Measurements from ENCODE around the gene TBC1D22A.

The TBC1D22A gene

GRCh38 chr22:46941968-46942798 is 179.7 kb downstream of the TBC1D22A start:
- DNase-seq: no peak

- no peak for DNase-seq
These were observed 180.6 kb downstream of the TBC1D22A start for GRCh38 chr22:46942799-46943785.

- no peak for DNase-seq
These were observed 183.0 kb downstream of the TBC1D22A start for GRCh38 chr22:46945481-46945880.

GRCh38 chr22:46946383-46946962 is 184.0 kb downstream of the TBC1D22A start:
- no peak for DNase-seq

GRCh38 chr22:46947516-46948257 is 185.2 kb downstream of the TBC1D22A start:
- no peak for DNase-seq

GRCh38 chr22:46948411-46949144 is 186.1 kb downstream of the TBC1D22A start:
- DNase-seq: no peak

- DNase-seq: no peak
These were observed 188.9 kb downstream of the TBC1D22A start for GRCh38 chr22:46951350-46951749.

GRCh38 chr22:46951973-46952372 is 189.5 kb downstream of the TBC1D22A start:
- DNase-seq: no peak

GRCh38 chr22:46953968-46954765 is 191.7 kb downstream of the TBC1D22A start:
- no peak for DNase-seq

GRCh38 chr22:46954781-46955180 is 192.3 kb downstream of the TBC1D22A start:
- no peak for DNase-seq

- DNase-seq: no peak
These were observed 194.2 kb downstream of the TBC1D22A start for GRCh38 chr22:46956498-46957215.

- DNase-seq: no peak
These were observed 195.1 kb downstream of the TBC1D22A start for GRCh38 chr22:46957521-46957920.

GRCh38 chr22:46958191-46958590 is 195.7 kb downstream of the TBC1D22A start:
- no peak for DNase-seq

GRCh38 chr22:46958658-46959057 is 196.2 kb downstream of the TBC1D22A start:
- no peak for DNase-seq

- DNase-seq: no peak
These were observed 196.9 kb downstream of the TBC1D22A start for GRCh38 chr22:46959369-46959768.

GRCh38 chr22:46961591-46962295 is 199.3 kb downstream of the TBC1D22A start:
- DNase-seq: no peak

- no peak for DNase-seq
These were observed 200.0 kb downstream of the TBC1D22A start for GRCh38 chr22:46962406-46962805.

GRCh38 chr22:46963672-46964545 is 201.5 kb downstream of the TBC1D22A start:
- peak; percentile 68 for DNase-seq
